GM19043 (cell line): ENCODE measurements around the gene ATG4C.
"Not testable (repeated sequence)": the region's sequence is repeated elsewhere in the genome, so short reads cannot be mapped to it uniquely, and the experiment has no call there.

ENCODE experiments used
- ATAC-seq: cut with Tn5 transposase; IDR thresholded peaks from one replicate; pipeline ENCODE4 v1.9.1; 2021; ENCODE audit warnings: low read depth; ENCODE audit not compliant: unreplicated experiment

The ATG4C gene

GRCh38 chr1:62774006-62774405 lies 9.9 kb upstream of the ATG4C start:
- ATAC-seq: no peak

DNA sequence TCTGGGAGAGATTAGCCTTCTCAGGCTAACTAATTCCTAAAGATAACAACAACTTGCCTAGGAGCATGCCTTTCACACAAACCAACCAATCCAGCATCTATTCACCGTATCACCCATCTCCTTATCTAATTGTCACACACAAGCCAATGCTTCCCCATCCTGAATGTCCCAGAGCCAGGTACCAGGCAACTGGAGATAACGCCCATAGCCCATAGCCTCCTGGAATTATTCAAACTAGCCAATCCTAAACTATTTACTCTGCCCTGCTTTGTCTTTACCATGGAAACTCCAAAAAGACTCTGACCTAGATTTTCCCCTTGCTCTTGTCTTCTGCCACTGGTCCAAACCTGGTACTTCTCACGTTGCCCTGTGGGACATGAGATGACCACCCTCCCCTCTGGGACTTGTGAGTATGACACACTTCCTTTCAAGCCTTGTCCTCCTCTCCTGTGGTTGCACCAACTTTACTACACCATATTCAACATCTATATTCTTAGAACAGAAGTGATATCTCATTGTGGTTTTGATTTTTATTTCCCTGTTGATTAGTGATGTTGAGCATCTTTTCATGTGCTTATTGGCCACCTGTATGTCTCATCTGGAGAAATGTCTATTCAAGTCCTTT lies 8.8 kb upstream of the ATG4C start:
- no peak for ATAC-seq

DNA sequence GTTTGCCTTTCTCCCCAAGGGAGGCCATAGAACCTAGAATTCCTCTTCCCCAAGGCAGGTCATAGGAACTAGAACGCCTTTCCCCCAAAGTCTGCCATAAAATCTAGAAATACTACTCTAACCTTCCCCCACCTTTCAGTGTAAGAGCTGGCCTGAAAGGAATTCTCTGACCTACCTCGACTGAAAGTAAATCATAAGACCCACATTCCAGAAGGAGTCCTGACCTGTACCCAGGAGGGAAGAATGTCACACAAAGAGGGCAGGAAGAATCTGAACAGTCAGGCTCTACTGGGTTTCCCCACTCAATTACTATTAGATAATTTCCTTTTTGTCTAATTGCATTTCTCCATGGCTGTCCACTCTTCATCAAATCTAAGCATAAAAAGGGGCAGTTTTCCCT lies 5.7 kb upstream of the ATG4C start:
- no peak for ATAC-seq

DNA sequence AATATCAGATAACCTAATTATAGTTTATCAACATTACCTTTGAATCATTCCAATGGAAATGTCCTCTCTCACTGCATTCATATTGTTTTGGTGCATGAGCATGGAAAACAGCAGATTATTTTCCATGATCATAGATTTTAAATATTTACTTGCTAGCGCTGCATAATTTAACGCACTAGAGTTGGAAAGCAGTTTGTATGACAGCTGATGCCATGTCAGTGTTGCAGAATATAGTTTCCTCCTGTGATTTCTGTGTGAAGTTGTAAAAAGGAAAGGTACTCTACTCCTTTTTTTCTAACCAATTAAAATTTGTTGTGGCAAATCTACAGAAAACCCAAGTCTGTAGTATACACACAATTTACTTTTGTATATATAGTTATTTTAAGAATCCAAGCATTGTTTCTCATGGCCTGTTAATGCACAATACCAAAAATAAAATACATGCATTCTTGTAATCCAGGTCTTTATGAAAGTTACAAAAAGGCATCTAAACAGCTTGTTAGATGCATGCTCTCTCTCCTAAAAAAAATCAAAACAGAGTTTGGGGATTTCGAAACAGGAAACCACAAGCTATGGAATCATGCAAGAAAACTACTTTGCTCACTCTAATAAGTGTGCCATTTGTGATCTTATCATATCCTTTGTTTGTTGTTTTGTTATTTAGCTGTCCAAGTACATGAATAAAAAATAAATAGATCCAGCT lies 1.9 kb upstream of the ATG4C start:
- ATAC-seq: no peak

- not testable (repeated sequence) for ATAC-seq
Observed at GRCh38 chr1:62782544-62783212, 1.3 kb upstream of the ATG4C start.

DNA sequence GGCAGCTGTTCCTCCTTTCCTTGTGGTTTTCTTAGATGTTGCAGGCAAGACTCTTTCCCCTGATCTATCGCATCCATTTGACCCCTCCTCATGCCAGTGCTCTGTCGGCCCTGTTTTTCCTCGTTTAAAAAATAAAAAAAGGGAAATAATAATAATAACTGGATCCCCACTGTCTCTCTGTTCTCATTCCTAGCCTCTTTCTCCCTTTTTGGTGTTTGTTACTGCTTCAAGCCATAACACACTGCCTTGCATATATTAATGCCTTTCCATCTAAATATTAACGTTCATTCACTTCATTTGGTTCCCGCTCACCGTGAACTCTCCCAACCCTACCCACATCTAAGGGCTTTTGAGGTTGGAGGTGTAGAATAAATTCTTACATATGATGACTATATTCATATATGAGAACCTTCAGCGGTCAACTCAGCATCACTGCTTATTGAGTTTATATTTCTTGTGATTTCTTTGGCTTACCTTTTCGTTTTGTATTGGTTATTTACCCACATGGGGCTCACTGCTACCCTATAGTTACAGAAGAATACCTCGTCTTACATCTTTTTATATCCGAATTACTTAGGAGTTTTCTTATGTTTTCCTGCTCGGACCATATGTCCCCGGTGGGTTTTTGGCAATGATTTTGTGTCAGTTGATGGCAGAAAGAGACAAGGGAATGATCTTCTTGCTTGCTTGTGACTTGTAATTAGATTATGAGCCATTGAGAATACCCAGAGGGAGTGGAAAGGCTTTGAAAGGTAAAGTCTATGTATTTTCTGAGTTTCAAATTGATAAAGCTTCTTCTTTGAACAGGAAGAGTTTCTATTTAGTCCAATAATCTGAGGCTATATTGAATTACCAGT lies 805 bp downstream of the ATG4C start:
- ATAC-seq: peak; percentile 14

- no peak for ATAC-seq
Observed at GRCh38 chr1:62790716-62791115, 6.8 kb downstream of the ATG4C start.

DNA sequence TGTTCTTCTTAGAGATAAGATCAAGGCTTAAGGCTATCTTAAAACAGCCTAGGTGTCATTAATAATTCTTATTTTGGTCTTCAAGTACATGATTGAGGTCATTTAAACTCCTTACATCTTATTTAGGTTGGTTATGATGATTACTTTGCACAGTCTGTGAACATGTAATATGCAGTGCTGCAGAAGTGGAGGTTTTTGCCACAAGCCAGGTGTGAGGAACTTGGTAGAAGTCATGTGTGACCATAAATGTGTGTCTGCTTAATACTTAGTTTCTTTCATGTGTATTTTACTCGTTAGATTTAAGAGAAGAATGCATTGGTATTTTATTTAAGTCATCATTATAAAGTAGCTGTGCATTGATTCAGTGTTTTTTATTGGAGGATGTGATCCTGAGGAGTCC lies 10.1 kb downstream of the ATG4C start:
- peak; percentile 76 for ATAC-seq

GRCh38 chr1:62796221-62796620 lies 12.3 kb downstream of the ATG4C start:
- no peak for ATAC-seq

DNA sequence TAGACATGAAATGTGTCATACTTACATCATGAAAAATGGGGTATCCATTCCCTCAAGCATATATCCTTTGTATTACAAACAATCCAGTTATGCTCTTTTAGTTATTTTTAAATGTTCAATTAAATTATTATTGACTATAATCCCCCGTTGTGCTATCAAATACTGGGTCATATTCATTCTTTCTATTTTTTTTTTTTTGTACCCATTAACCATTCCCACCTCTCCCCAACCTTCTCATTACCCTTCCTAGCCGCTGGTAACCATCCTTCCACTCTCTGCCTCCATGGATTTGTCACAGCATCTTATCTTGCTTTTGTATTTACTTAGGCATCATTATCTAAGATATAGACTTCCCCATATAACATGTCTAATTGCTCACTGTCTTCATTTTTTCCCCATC lies 15.8 kb downstream of the ATG4C start:
- ATAC-seq: no peak

GRCh38 chr1:62800281-62800680 lies 16.3 kb downstream of the ATG4C start:
- peak; percentile 43 for ATAC-seq

- ATAC-seq: peak; percentile 99
Observed at GRCh38 chr1:62800825-62801306, 16.9 kb downstream of the ATG4C start.

- ATAC-seq: no peak
Observed at GRCh38 chr1:62809788-62810187, 25.9 kb downstream of the ATG4C start.

DNA sequence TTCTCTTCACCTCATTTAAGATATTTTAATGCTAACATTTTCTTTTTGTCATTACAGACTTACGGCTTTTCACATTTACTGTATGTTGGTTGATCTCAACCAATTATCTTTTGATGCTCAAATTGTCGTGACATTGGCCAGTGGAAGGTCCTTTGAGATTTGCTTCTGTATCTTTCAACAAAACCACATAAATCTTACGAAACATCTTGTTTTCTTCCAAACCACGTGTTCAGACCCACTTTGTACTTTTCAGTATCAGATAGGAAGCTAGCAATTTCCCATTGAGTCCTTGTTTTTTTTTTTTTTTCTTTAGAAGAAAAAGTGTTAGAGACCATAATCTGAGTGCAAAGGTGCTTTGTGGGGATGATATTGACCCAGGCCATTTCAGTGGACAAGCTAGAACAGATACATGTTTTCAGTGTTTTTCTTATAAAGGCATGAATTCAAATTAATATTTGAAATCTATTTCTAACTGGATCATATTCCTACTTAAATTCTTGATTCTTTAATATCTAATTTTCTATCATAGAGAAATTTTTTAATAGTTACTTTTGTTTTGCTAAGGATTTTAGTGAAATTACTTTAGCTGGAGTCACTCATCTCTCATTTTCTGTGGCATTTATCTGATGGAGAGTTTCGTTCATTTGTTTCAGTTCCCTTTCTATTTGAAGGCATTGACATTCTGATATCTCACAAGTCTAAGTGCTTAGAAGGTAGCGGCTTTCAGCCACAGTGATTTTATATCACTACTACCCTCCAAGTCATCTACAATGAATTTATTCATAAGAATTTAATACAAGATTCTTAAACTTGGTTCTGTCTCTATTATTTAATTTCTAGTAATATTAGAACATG lies 26.7 kb downstream of the ATG4C start:
- ATAC-seq: peak; percentile 95

DNA sequence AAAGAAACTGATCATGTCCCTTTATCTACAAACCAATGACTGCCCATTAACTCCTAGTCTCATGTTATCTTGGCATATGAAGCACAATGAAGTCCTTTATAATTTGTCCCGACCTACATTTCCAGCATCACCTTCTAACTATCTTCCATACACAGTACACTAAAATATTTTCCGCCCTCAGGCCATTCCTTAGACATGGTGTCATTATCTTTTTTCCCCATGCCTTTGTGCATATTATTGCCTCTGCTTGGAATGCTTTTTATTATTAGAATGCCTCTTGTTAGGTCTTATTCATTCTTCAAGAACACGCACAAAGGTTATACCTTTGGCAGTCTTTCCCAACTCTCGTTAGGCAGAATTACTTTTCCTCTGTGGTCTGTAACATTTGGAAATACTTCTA lies 39.6 kb downstream of the ATG4C start:
- ATAC-seq: no peak

DNA sequence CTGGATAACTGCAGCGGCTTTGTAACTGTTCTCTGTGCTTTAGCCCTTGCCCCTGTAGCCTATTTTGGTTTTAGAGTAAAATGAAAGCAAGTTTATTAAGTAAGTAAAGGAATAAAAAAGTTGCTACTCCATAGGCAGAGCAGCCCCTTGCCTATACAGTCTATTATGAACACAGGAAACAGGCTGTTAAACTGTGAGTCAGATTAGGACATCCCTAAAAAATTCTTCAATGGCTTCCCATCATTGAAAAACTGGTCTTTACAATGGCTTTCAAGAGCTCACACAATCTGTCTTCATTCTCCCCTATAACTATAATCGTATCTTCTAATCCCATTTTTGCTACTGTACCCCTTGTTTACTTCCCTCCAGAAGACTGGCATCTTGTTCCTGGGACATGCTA lies 43.0 kb downstream of the ATG4C start:
- ATAC-seq: no peak

- ATAC-seq: not testable (repeated sequence)
Observed at GRCh38 chr1:62827786-62828185, 43.9 kb downstream of the ATG4C start.

GRCh38 chr1:62832276-62832675 lies 48.3 kb downstream of the ATG4C start:
- no peak for ATAC-seq

- ATAC-seq: no peak
Observed at GRCh38 chr1:62833529-62833928, 49.6 kb downstream of the ATG4C start.

DNA sequence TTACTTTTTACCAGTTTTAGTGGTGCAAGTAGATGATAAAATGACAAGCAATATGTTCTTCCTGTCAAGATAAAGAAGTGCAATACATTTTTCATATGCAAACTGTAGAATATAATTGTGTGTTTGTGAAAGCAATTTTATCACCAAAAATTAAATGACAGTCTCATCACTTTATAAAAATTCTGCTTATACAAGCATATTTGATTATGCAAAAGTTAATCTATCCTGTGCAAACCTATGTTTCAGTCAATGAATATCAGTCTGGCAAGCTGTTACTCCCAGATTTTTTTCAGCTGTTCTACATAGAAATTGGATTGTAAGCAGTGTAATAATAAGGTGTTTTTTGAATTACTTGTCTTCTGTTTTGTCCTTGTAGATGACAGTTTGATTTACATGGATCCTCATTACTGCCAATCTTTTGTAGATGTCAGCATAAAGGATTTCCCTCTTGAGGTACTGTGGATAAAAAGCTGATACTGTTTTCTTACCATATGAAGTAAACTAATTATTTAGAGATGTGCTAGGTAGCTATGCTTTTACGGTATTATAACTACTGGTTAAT lies 50.5 kb downstream of the ATG4C start:
- no peak for ATAC-seq
